Activated CD4-positive, alpha-beta T cell treated with anti-CD3 and anti-CD28 coated beads, Interleukin-2, amount 10 ng/mL, durations not matched to agents 7 days and 5 days (primary cell): ENCODE data around the gene MAPK4. TPM values are rescaled to one million over a fixed set of nuclear protein-coding genes. Genes with fewer than 3 reads are reported as not detected.
"Not testable (repeated sequence)": the region's sequence is repeated elsewhere in the genome, so short reads cannot be mapped to it uniquely, and the experiment has no call there.

ENCODE experiments used
- CTCF ChIA-PET: fragments of 350-600 bp; sonication (Branson Sonifier 250); formaldehyde crosslinking; loops from one replicate; lab custom pipeline; 2021; ENCODE audit warnings: antibody characterized with exemption; lab: Charles Lee
- POLR2A ChIA-PET: fragments of 350-600 bp; sonication (Branson Sonifier 250); formaldehyde crosslinking; loops from one replicate; lab custom pipeline; 2021; ENCODE audit warnings: antibody characterized with exemption; lab: Charles Lee
- DNase-seq: peaks from one replicate; pipeline ENCODE4 v3.0.0-alpha.2; 2020
- H3K27ac Mint-ChIP-seq: one replicate; pipeline ENCODE4 v1.8.0; 2021; ENCODE audit warnings: mild to moderate bottlenecking, moderate library complexity, mixed read lengths
- H3K27me3 Mint-ChIP-seq: one replicate; pipeline ENCODE4 v1.8.0; 2021; ENCODE audit warnings: mixed read lengths
- H3K36me3 Mint-ChIP-seq: one replicate; pipeline ENCODE4 v1.8.0; 2021; ENCODE audit warnings: low read depth, mixed read lengths
- H3K4me1 Mint-ChIP-seq: one replicate; pipeline ENCODE4 v1.8.0; 2021; ENCODE audit warnings: mixed read lengths
- H3K4me3 Mint-ChIP-seq: one replicate; pipeline ENCODE4 v1.8.0; 2021; ENCODE audit warnings: mild to moderate bottlenecking, moderate library complexity, mixed read lengths
- H3K9me3 Mint-ChIP-seq: one replicate; pipeline ENCODE4 v1.8.0; 2021; ENCODE audit warnings: mixed read lengths
- total RNA-seq, 2 experiments: library from RNA; stranded (reverse); gene quantifications; one replicate each; pipeline ENCODE4 v1.2.3, GENCODE V29; 2021

Gene MAPK4
- total RNA-seq = not detected

DNA sequence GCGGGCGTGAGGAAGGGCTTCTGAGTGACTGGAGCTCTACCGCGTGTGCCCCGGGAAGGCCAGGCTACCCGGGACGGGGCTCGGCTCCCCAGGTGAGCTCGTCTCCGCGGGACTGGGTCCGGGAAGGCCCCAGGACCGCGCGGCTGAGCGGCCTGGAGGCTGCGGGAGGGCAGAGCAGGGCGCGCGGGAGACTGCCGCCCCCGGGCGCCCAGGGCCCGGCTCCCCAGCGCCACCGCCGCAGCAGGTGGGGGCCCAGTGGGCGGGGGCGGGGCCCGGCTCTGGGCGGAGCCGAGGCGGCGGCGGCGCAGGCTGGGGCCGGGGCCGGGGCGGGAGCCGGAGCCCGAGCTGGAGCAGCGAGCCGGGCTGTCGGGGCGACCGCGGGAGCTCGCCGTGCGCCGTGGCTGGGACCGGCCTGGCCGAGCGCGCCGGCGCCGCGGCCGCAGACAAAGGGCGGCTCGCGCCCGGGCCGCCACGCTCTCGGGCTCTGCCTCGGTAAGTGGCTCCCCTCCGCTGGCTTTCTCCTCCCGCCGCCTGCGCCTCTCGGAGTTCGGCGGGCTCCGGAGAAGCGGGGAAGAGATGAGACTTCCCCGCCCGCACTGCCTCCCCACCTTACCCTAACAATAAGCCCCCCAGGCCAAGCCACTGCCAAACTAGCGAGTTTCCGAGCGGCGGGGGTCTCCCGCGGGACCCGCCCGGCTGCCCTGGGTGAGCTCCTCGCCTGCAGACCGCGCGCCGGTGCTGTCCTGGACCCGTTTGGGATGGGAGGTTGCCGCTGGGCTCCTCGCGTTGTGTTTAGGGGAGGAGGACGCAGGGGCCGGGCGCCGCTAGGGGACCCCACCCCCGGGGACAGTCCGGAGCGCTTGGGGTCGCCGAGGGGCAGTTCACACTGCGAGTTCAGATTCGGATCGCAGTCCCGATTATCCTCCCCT is at the start of gene MAPK4:
TSS of gene MAPK4 (plus strand) at position 336 of the 929 bp plus-strand sequence. CDS start 103,872 bp downstream, outside the sequence.
- Mint-ChIP-seq H3K4me3 (peak within 1 kb of the TSS; percentile 33), H3K36me3 (no peaks in the 10 kb centered on the region), H3K27me3 (peaks cover 61% of the 10 kb centered on the region), H3K4me1 (peaks cover 4% of the 10 kb centered on the region), H3K27ac (no peak within 1 kb of the TSS), H3K9me3 (peaks cover 2% of the 10 kb centered on the region)
- no peak for DNase-seq
- ChIA-PET POLR2A (no interaction called here), CTCF (no interaction called here)

- H3K27ac Mint-ChIP-seq, H3K4me3 Mint-ChIP-seq, H3K4me1 Mint-ChIP-seq, H3K27me3 Mint-ChIP-seq, POLR2A ChIA-PET, H3K9me3 Mint-ChIP-seq, DNase-seq, H3K36me3 Mint-ChIP-seq, CTCF ChIA-PET: not testable (repeated sequence)
These were observed 42.6 kb upstream of the MAPK4 start for GRCh38 chr18:50517277-50517676.

GRCh38 chr18:50518787-50519546 is 40.9 kb upstream of the MAPK4 start:
- Mint-ChIP-seq H3K27ac (no peak overlapping the region), H3K4me1 (no peaks in the 10 kb centered on the region), H3K36me3 (no peaks in the 10 kb centered on the region), H3K4me3 (no peak overlapping the region), H3K9me3 (no peaks in the 10 kb centered on the region), H3K27me3 (peaks cover 4% of the 10 kb centered on the region)
- CTCF ChIA-PET = no interaction called here
- POLR2A ChIA-PET = no interaction called here
- DNase-seq = no peak

GRCh38 chr18:50523165-50523564 is 36.7 kb upstream of the MAPK4 start:
- H3K4me3 Mint-ChIP-seq = no peak overlapping the region
- CTCF ChIA-PET = interaction anchor here (0.6 kb wide), 2 partner anchors 10 to 94 kb away, joined by 3 to 8 read pairs; no protein-coding TSS in a partner anchor

GRCh38 chr18:50527636-50528307 is 32.1 kb upstream of the MAPK4 start:
- Mint-ChIP-seq H3K36me3 (no peaks in the 10 kb centered on the region), H3K27ac (no peak overlapping the region), H3K4me1 (no peaks in the 10 kb centered on the region), H3K9me3 (peaks cover 10% of the 10 kb centered on the region), H3K27me3 (peaks cover 4% of the 10 kb centered on the region), H3K4me3 (no peak overlapping the region)
- POLR2A ChIA-PET = no interaction called here
- no peak for DNase-seq
- CTCF ChIA-PET = no interaction called here

More at GRCh38 chr18:50523165-50523564, 36.7 kb upstream of the MAPK4 start:
- peaks cover 4% of the 10 kb centered on the region for H3K27me3 Mint-ChIP-seq
- no peaks in the 10 kb centered on the region for H3K4me1 Mint-ChIP-seq
- DNase-seq = no peak
- H3K9me3 Mint-ChIP-seq = no peaks in the 10 kb centered on the region
- no peaks in the 10 kb centered on the region for H3K36me3 Mint-ChIP-seq
- H3K27ac Mint-ChIP-seq = no peak overlapping the region
- POLR2A ChIA-PET = no interaction called here

- H3K9me3 Mint-ChIP-seq = peaks cover 16% of the 10 kb centered on the region
- CTCF ChIA-PET = no interaction called here
- H3K27me3 Mint-ChIP-seq = peaks cover 4% of the 10 kb centered on the region
- no peaks in the 10 kb centered on the region for H3K4me1 Mint-ChIP-seq
- H3K4me3 Mint-ChIP-seq = no peak overlapping the region
- H3K27ac Mint-ChIP-seq = no peak overlapping the region
- POLR2A ChIA-PET = no interaction called here
- no peaks in the 10 kb centered on the region for H3K36me3 Mint-ChIP-seq
- no peak for DNase-seq
These were observed 31.1 kb upstream of the MAPK4 start for GRCh38 chr18:50528806-50529205.

GRCh38 chr18:50533822-50534221 is 26.1 kb upstream of the MAPK4 start:
- DNase-seq, H3K4me3 Mint-ChIP-seq, H3K27me3 Mint-ChIP-seq, H3K27ac Mint-ChIP-seq, POLR2A ChIA-PET, H3K4me1 Mint-ChIP-seq, H3K36me3 Mint-ChIP-seq: not testable (repeated sequence)
- CTCF ChIA-PET = interaction anchor here (0.6 kb wide), 1 partner anchor 10 kb away, joined by 3 read pairs; no protein-coding TSS in a partner anchor
- H3K9me3 Mint-ChIP-seq = peaks cover 21% of the 10 kb centered on the region

DNA sequence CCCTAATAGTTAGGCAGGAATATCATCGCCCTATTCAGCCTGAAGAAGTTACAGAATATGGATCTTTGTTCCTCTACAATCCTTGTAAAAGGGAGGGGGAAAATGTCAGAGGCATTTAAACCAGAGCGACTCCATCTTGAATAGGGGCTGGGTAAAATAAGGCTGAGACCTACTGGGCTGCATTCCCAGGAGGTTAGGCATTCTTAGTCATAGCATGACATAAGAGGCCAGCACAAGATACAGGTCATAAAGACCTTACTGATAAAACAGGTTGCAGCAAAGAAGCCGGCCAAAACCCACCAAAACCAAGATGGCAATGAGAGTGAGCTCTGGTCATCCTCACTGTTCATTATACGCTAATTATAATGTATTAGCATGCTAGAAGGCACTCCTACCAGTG is 15.4 kb upstream of the MAPK4 start:
- DNase-seq, POLR2A ChIA-PET, H3K9me3 Mint-ChIP-seq, CTCF ChIA-PET, H3K27me3 Mint-ChIP-seq, H3K36me3 Mint-ChIP-seq, H3K4me1 Mint-ChIP-seq, H3K27ac Mint-ChIP-seq, H3K4me3 Mint-ChIP-seq: not testable (repeated sequence)

DNA sequence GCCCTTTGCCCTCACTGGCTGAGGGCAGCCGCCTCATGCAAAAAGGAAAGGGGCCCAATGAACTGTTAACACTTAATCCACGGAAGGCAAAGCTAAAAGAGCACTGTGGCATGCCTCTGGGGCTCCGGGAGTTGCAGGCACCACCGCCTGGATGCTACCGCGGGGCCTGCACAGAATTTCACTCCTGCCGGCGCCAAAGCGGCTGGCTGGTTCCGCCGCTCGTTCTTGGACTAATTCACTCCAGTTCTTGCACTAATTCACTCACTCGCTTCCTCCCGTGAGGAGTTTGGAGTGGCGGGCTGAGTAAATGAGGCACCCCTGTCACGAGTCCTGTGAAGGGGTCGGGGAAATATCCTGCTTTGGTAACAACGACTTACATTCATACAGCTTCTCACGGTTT is 14.0 kb upstream of the MAPK4 start:
- ChIA-PET CTCF (no interaction called here), POLR2A (no interaction called here)
- DNase-seq = no peak
- H3K36me3 Mint-ChIP-seq = no peaks in the 10 kb centered on the region
- H3K9me3 Mint-ChIP-seq = no peaks in the 10 kb centered on the region
- no peak overlapping the region for H3K27ac Mint-ChIP-seq
- H3K4me3 Mint-ChIP-seq = no peak overlapping the region
- H3K4me1 Mint-ChIP-seq = no peaks in the 10 kb centered on the region
- peaks cover 10% of the 10 kb centered on the region for H3K27me3 Mint-ChIP-seq

DNA sequence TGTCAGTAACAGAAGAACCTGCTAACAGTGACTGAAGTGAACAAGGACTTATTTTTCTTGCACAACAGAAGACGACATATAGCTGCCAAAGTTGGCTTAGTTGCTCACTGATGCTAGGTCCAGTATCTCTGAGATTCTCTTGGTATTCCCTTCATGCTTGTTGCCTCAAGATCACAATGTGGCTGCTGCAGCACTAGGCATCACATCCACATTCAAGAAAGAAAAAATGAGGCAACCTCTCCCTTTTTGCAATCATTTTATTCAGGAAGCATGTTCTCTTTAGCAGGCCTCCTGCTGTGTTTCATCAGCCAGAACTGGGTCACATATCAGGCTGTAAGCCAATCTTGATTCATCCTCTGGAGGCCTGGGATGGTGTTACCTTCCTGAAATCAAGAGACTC is 11.7 kb upstream of the MAPK4 start:
- ChIA-PET CTCF (no interaction called here), POLR2A (no interaction called here)
- DNase-seq = no peak
- H3K36me3 Mint-ChIP-seq = no peaks in the 10 kb centered on the region
- H3K27me3 Mint-ChIP-seq = peaks cover 14% of the 10 kb centered on the region
- no peaks in the 10 kb centered on the region for H3K9me3 Mint-ChIP-seq
- no peaks in the 10 kb centered on the region for H3K4me1 Mint-ChIP-seq
- no peak overlapping the region for H3K4me3 Mint-ChIP-seq
- H3K27ac Mint-ChIP-seq = no peak overlapping the region

- H3K27ac Mint-ChIP-seq, DNase-seq, POLR2A ChIA-PET, H3K4me3 Mint-ChIP-seq, H3K4me1 Mint-ChIP-seq, H3K9me3 Mint-ChIP-seq, H3K36me3 Mint-ChIP-seq, CTCF ChIA-PET: not testable (repeated sequence)
- peaks cover 31% of the 10 kb centered on the region for H3K27me3 Mint-ChIP-seq
These were observed 8.2 kb upstream of the MAPK4 start for GRCh38 chr18:50551651-50552050.

GRCh38 chr18:50558157-50558556 is 1.7 kb upstream of the MAPK4 start:
- POLR2A ChIA-PET = no interaction called here
- Mint-ChIP-seq H3K4me3 (no peak overlapping the region), H3K36me3 (no peaks in the 10 kb centered on the region), H3K27me3 (peaks cover 64% of the 10 kb centered on the region), H3K27ac (no peak overlapping the region), H3K9me3 (peaks cover 3% of the 10 kb centered on the region), H3K4me1 (peaks cover 4% of the 10 kb centered on the region)
- no peak for DNase-seq
- CTCF ChIA-PET = no interaction called here
